KMS-11 (cell line): ENCODE results near the gene GLRA1.
A peak's percentile ranks its signal among the peaks of the same experiment; 100 is the strongest.

Source experiments
- H2AFZ ChIP-seq: fragments of 200-600 bp; sonication (generic); 2 replicates; pipeline ENCODE4 v1.6.1; 2016; ENCODE audit warnings: antibody characterized with exemption, mixed run types, low read depth
- H3K27ac ChIP-seq: fragments of 200-600 bp; sonication (generic); 2 replicates; pipeline ENCODE4 v1.6.1; 2016; ENCODE audit warnings: mild to moderate bottlenecking, mixed run types
- H3K27me3 ChIP-seq: fragments of 200-600 bp; sonication (generic); 2 replicates; pipeline ENCODE4 v1.6.1; 2017; ENCODE audit warnings: mild to moderate bottlenecking, low read depth, mixed run types, moderate library complexity; ENCODE audit not compliant: insufficient read depth
- H3K36me3 ChIP-seq: fragments of 200-600 bp; sonication (generic); 2 replicates; pipeline ENCODE4 v1.6.1; 2017; ENCODE audit warnings: mild to moderate bottlenecking, mixed run types; ENCODE audit not compliant: insufficient read depth
- H3K4me1 ChIP-seq: fragments of 200-600 bp; sonication (generic); 2 replicates; pipeline ENCODE4 v1.6.1; 2016; ENCODE audit warnings: mild to moderate bottlenecking, low read depth, mixed run types; ENCODE audit not compliant: poor library complexity, severe bottlenecking
- H3K4me2 ChIP-seq: fragments of 200-600 bp; sonication (generic); 2 replicates; pipeline ENCODE4 v1.7.0; 2016; ENCODE audit warnings: mild to moderate bottlenecking, mixed run types
- H3K4me3 ChIP-seq: fragments of 200-600 bp; sonication (generic); IDR thresholded peaks from 2 replicates; pipeline ENCODE4 v1.6.1; 2017; ENCODE audit warnings: low read depth, low read length, mixed read lengths; ENCODE audit not compliant: insufficient read depth
- H3K79me2 ChIP-seq: fragments of 200-600 bp; sonication (generic); 2 replicates; pipeline ENCODE4 v1.6.1; 2016; ENCODE audit warnings: low read depth, mixed run types; ENCODE audit not compliant: insufficient read depth
- H3K9ac ChIP-seq: fragments of 200-600 bp; sonication (generic); 2 replicates; pipeline ENCODE4 v1.6.1; 2016; ENCODE audit warnings: mild to moderate bottlenecking, mixed run types
- H4K20me1 ChIP-seq: fragments of 200-600 bp; sonication (generic); 2 replicates; pipeline ENCODE4 v1.6.1; 2016; ENCODE audit warnings: mild to moderate bottlenecking, mixed run types; ENCODE audit not compliant: insufficient read depth
- TF ChIP-seq, protein P1 (sequence below): fragments of 200-600 bp; sonication (generic); conservative IDR thresholded peaks from 2 replicates; pipeline ENCODE4 v1.6.1; 2017; ENCODE audit warnings: low read depth, mild to moderate bottlenecking, antibody characterized with exemption, low read length, moderate library complexity, mixed read lengths

GLRA1 gene

DNA sequence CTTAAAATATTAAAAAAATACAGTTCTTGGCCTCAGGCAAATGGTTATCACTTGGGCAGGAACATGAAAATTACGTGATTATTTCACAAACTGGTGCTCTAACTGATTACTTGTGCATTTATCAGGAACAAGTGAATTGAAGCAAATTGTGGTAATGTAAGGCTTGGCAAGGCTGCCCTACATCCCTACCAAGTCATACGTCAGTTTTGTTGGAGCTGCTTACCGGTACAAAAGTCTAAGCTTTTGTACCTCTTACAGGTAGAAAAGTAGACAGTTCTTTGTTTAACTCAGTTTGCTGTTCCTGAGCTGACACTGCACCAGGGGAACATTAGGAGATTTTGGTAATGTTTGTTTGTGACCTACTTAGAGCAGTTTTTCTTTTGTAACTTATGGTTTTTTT, 150.7 kb downstream of the GLRA1 start:
- H3K36me3 ChIP-seq = peaks cover 11% of the 10 kb centered on the region; the same call in 1 of the 2 replicates
- H3K4me2 ChIP-seq = peak overlapping the region; percentile 65
- TF ChIP-seq, protein P1, sequence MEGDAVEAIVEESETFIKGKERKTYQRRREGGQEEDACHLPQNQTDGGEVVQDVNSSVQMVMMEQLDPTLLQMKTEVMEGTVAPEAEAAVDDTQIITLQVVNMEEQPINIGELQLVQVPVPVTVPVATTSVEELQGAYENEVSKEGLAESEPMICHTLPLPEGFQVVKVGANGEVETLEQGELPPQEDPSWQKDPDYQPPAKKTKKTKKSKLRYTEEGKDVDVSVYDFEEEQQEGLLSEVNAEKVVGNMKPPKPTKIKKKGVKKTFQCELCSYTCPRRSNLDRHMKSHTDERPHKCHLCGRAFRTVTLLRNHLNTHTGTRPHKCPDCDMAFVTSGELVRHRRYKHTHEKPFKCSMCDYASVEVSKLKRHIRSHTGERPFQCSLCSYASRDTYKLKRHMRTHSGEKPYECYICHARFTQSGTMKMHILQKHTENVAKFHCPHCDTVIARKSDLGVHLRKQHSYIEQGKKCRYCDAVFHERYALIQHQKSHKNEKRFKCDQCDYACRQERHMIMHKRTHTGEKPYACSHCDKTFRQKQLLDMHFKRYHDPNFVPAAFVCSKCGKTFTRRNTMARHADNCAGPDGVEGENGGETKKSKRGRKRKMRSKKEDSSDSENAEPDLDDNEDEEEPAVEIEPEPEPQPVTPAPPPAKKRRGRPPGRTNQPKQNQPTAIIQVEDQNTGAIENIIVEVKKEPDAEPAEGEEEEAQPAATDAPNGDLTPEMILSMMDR = no peak
- no peak overlapping the region for H2AFZ ChIP-seq
- H3K9ac ChIP-seq = peak overlapping the region; percentile 93; the same call in 1 of the 2 replicates
- peaks cover 52% of the 10 kb centered on the region for H4K20me1 ChIP-seq
- peaks cover 56% of the 10 kb centered on the region for H3K4me1 ChIP-seq
- H3K27ac ChIP-seq = peak overlapping the region; percentile 98; the same call in 1 of the 2 replicates
- peaks cover 68% of the 10 kb centered on the region for H3K79me2 ChIP-seq
- H3K27me3 ChIP-seq = no peaks in the 10 kb centered on the region
- no peak overlapping the region for H3K4me3 ChIP-seq

DNA sequence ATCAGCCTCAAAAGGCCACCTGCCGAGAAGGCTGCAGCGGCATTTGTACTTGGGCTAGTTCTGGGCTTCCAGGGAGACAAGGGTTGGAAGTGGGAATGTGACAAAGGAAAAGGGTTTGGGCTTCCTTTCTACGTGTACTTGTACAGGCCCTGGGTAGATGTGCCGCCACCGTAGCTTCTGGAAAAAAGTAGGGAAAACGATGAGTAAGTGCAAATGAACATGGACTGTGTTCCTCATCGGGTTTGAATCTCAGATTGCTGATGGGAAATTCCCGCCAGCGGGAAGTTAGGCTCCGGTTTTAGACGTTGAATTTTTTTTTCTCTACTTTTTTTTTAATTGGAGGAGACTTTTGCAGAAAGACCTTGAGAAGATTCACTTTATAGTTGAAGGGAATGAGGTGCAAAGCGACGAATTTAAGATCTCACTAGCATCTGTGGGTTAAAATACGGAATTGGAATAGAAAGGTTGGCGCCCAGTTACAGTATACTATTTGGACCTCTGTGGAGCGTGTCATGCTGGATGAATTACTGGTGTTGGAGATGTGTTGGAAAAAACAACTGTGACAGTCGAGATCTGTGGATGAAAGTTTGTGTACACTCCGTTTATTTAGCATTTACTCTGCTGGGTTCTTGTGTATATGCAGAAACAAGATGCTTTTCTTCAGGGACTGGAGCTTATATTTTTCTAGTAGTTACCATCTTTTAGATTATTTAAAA, 151.6 kb downstream of the GLRA1 start:
- TF ChIP-seq, protein P1 = no peak
- peaks cover 48% of the 10 kb centered on the region for H4K20me1 ChIP-seq

More for the DNA sequence above, 151.6 kb downstream of the GLRA1 start:
- no peak overlapping the region for H2AFZ ChIP-seq
- peaks cover 59% of the 10 kb centered on the region for H3K79me2 ChIP-seq
- H3K27me3 ChIP-seq = no peaks in the 10 kb centered on the region
- peaks cover 47% of the 10 kb centered on the region for H3K4me1 ChIP-seq
- H3K36me3 ChIP-seq = peaks cover 7% of the 10 kb centered on the region; the same call in 1 of the 2 replicates
- peak overlapping the region; percentile 93 for H3K9ac ChIP-seq
- no peak overlapping the region for H3K4me3 ChIP-seq
- H3K4me2 ChIP-seq = peak overlapping the region; percentile 65
- H3K27ac ChIP-seq = peak overlapping the region; percentile 98
